ENCODE results near the gene SLC35C1.

The SLC35C1 gene

DNA sequence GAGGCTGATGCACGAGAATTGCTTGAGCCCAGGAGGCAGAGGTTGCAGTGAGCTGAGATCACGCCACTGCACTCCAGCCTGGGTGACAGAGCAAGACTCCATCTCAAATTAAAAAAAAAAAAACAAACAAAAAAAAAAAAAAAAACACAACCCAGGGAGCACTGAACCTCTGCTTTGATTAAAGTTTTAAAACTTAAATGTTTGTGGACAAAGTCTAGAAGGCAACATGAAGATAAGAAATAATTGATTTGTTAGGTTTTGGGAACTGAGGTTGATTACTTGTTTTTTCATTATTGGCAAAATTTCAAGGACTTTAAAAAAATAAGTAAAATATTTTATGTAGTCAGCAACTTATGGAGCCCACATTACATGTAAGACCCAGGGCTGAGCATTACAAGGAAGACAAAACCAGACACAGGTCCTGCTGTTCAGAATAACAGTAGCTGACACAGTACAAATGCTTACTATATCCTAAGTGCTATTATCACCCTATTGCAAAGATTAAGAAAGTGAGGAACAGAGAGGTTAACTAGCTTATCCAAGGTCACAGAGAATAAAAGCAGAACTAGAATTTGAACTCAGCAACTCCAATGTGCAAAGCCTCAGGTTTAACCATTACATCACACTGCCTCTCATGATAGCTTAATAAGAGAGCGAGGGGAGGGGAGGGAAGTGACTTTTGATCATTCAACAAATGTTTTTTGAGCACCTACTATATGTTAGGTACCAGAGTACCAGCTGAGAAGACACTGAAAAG, 40.1 kb downstream of the SLC35C1 start:
- peaks cover 20% of the 10 kb centered on the region for H3K4me1 ChIP-seq (ENCODE audit: control insufficient read depth, insufficient read depth, low read length)
- H3K27me3 ChIP-seq (ENCODE audit: control insufficient read depth, insufficient read depth, low read length) = no peaks in the 10 kb centered on the region
- no peak overlapping the region for H3K4me3 ChIP-seq (ENCODE audit: low read length)
- H3K9me3 ChIP-seq (ENCODE audit: control insufficient read depth, low read length) = no peaks in the 10 kb centered on the region
- H3K9ac ChIP-seq (ENCODE audit: low read length) = no peak overlapping the region
- no peaks in the 10 kb centered on the region for H3K36me3 ChIP-seq (ENCODE audit: control insufficient read depth, insufficient read depth, low read length)

- no peaks in the 10 kb centered on the region for H3K9me3 ChIP-seq (ENCODE audit: control insufficient read depth, low read length)
- H3K36me3 ChIP-seq (ENCODE audit: control insufficient read depth, insufficient read depth, low read length) = no peaks in the 10 kb centered on the region
- H3K9ac ChIP-seq (ENCODE audit: low read length) = peak overlapping the region; percentile 53
- no peak overlapping the region for H3K4me3 ChIP-seq (ENCODE audit: low read length)
- H3K27me3 ChIP-seq (ENCODE audit: control insufficient read depth, insufficient read depth, low read length) = no peaks in the 10 kb centered on the region
- H3K4me1 ChIP-seq (ENCODE audit: control insufficient read depth, insufficient read depth, low read length) = peaks cover 26% of the 10 kb centered on the region
These were observed 41.3 kb downstream of the SLC35C1 start for GRCh38 chr11:45846174-45846675.

DNA sequence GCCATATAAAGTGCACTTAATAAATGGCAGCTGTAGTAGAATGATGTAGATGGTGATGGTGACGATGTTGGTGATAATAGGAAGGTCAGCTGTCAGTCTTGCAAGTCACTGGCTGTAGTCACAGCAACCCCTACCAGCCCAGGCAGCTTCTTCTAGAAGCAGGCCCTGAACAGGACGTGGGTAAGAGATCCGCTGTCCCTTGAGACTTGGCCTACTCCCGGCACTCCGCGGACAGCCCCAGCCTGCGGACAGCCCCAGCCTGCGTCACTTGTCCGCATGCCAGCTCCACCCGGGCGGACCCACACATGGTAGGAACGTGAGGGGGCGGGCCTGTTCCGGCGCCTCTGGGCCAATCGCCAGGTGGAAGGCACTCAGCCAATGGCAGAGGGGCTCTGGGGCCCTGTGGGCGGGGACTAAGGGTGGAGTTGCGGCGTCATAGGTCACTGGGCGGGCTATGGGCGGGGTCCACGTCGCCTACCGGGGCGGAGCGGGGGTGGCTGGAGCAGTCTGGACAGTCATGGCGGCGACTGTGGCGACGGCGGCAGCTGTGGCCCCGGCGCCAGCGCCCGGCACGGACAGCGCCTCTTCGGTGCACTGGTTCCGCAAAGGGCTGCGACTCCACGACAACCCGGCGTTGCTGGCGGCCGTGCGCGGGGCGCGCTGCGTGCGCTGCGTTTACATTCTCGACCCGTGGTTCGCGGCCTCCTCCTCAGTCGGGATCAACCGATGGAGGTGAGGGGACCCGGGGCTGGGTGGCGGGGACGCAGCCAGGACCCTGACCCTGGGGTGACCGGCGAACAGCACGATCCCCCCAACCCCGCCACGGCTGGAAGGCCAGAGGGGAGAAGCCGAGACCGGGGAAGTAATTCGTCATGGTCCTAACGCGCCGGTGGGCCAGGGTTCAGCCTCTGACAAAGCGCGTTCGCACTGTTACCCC, 42.3 kb downstream of the SLC35C1 start, which contains the start of gene CRY2:
TSS of gene CRY2 (plus strand) at position 502 of the 937 bp plus-strand sequence. CDS start at position 518, 16 bp downstream.
- Histone ChIP-seq H3K4me3 (ENCODE audit: low read length) (peak within 1 kb of the TSS; percentile 94), H3K27me3 (ENCODE audit: control insufficient read depth, insufficient read depth, low read length) (no peaks in the 10 kb centered on the region), H3K4me1 (ENCODE audit: control insufficient read depth, insufficient read depth, low read length) (peaks cover 32% of the 10 kb centered on the region), H3K9me3 (ENCODE audit: control insufficient read depth, low read length) (no peaks in the 10 kb centered on the region), H3K36me3 (ENCODE audit: control insufficient read depth, insufficient read depth, low read length) (no peaks in the 10 kb centered on the region), H3K9ac (ENCODE audit: low read length) (peak within 1 kb of the TSS; percentile 90)

DNA sequence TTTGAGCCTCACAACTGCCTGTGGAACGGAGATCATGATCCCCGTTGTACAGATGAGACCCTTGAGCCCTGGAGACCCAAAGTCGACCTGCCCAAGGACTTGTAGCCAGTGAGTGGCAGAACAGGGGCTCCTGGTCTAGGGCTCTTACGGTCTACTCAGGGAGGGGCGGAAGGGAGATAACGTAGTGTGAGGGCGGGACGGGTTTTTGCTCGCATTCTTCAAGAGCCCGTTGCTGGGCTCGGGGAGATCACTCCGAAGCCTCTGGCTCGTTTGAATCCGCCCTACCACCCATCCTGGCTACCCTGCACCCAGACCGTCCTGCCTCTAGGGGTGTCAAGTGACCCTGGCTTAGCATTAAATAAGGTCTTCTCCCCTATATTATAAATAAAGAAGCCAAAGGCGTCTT, 43.0 kb downstream of the SLC35C1 start:
- H3K4me1 ChIP-seq (ENCODE audit: control insufficient read depth, insufficient read depth, low read length) = peaks cover 38% of the 10 kb centered on the region
- H3K36me3 ChIP-seq (ENCODE audit: control insufficient read depth, insufficient read depth, low read length) = no peaks in the 10 kb centered on the region
- no peaks in the 10 kb centered on the region for H3K9me3 ChIP-seq (ENCODE audit: control insufficient read depth, low read length)
- H3K4me3 ChIP-seq (ENCODE audit: low read length) = peak overlapping the region; percentile 94
- peak overlapping the region; percentile 90 for H3K9ac ChIP-seq (ENCODE audit: low read length)
- no peaks in the 10 kb centered on the region for H3K27me3 ChIP-seq (ENCODE audit: control insufficient read depth, insufficient read depth, low read length)

GRCh38 chr11:45848654-45849081, 43.7 kb downstream of the SLC35C1 start:
- Histone ChIP-seq H3K36me3 (ENCODE audit: control insufficient read depth, insufficient read depth, low read length) (no peaks in the 10 kb centered on the region), H3K9me3 (ENCODE audit: control insufficient read depth, low read length) (no peaks in the 10 kb centered on the region), H3K9ac (ENCODE audit: low read length) (peak overlapping the region; percentile 90), H3K4me1 (ENCODE audit: control insufficient read depth, insufficient read depth, low read length) (peaks cover 41% of the 10 kb centered on the region), H3K27me3 (ENCODE audit: control insufficient read depth, insufficient read depth, low read length) (no peaks in the 10 kb centered on the region), H3K4me3 (ENCODE audit: low read length) (peak overlapping the region; percentile 94)

DNA sequence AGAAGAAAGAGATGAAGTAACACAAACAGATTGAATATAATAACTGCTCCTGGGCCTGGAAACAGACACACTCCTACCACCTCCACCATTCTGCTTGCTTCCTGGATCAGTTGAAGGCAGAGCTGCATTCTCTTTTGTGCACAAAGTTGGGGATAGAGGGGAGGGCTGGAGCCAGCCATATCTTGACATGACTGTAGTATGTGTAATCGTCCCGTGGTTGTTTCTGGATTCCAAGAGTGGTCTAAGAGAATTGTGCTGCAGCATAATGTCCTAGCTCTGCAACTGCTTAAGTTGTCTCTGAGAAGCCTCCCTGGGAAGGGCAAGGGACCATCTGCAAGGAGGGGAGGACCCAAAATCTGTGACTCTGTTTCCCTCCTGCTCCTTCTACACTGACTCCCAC, 45.5 kb downstream of the SLC35C1 start:
- Histone ChIP-seq H3K9ac (ENCODE audit: low read length) (no peak overlapping the region), H3K36me3 (ENCODE audit: control insufficient read depth, insufficient read depth, low read length) (no peaks in the 10 kb centered on the region), H3K4me1 (ENCODE audit: control insufficient read depth, insufficient read depth, low read length) (peaks cover 45% of the 10 kb centered on the region), H3K4me3 (ENCODE audit: low read length) (no peak overlapping the region), H3K27me3 (ENCODE audit: control insufficient read depth, insufficient read depth, low read length) (no peaks in the 10 kb centered on the region), H3K9me3 (ENCODE audit: control insufficient read depth, low read length) (no peaks in the 10 kb centered on the region)

GRCh38 chr11:45851228-45851627, 46.3 kb downstream of the SLC35C1 start:
- no peaks in the 10 kb centered on the region for H3K27me3 ChIP-seq (ENCODE audit: control insufficient read depth, insufficient read depth, low read length)
- no peak overlapping the region for H3K9ac ChIP-seq (ENCODE audit: low read length)
- H3K4me3 ChIP-seq (ENCODE audit: low read length) = no peak overlapping the region
- H3K9me3 ChIP-seq (ENCODE audit: control insufficient read depth, low read length) = no peaks in the 10 kb centered on the region
- H3K4me1 ChIP-seq (ENCODE audit: control insufficient read depth, insufficient read depth, low read length) = peaks cover 44% of the 10 kb centered on the region
- no peaks in the 10 kb centered on the region for H3K36me3 ChIP-seq (ENCODE audit: control insufficient read depth, insufficient read depth, low read length)

DNA sequence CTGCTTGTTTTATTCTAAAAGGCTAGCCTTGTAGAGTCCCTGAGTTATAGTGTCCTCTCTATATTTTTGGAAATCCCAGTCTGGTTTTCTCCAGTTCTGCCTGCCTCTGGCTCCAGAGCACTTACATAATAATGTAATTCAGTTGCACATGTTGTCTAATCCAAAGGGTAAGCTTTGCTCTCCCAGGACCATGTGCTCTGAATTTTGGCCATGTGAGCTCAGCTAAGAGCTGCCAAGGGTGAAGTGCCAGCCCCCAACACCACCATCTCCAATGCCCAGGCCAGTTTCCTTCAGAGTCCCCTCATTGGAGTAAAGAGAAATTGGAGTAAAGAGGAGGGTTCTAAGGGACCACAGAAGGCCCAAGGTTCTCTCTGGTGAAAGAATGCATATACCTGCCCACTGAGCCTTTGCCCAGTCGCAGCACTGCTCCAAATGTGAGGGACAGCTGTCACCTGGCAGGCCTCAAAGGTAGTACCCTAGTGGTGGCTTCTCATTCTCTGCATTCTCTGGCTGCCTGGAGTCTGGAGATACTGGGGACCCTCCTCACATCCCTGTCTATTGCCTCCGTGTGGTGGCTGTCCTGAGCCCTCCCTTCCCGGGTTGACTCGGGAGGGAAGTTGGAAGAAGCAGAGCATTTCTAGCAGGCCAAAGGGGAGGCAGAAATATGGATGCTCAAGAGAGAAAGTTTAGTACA, 47.2 kb downstream of the SLC35C1 start:
- Histone ChIP-seq H3K27me3 (ENCODE audit: control insufficient read depth, insufficient read depth, low read length) (no peaks in the 10 kb centered on the region), H3K4me3 (ENCODE audit: low read length) (no peak overlapping the region), H3K9ac (ENCODE audit: low read length) (no peak overlapping the region), H3K4me1 (ENCODE audit: control insufficient read depth, insufficient read depth, low read length) (peaks cover 42% of the 10 kb centered on the region), H3K9me3 (ENCODE audit: control insufficient read depth, low read length) (no peaks in the 10 kb centered on the region), H3K36me3 (ENCODE audit: control insufficient read depth, insufficient read depth, low read length) (no peaks in the 10 kb centered on the region)

- Histone ChIP-seq H3K27me3 (ENCODE audit: control insufficient read depth, insufficient read depth, low read length) (no peaks in the 10 kb centered on the region), H3K9me3 (ENCODE audit: control insufficient read depth, low read length) (no peaks in the 10 kb centered on the region), H3K4me3 (ENCODE audit: low read length) (no peak overlapping the region), H3K4me1 (ENCODE audit: control insufficient read depth, insufficient read depth, low read length) (peaks cover 47% of the 10 kb centered on the region), H3K36me3 (ENCODE audit: control insufficient read depth, insufficient read depth, low read length) (no peaks in the 10 kb centered on the region), H3K9ac (ENCODE audit: low read length) (no peak overlapping the region)
These were observed 47.8 kb downstream of the SLC35C1 start for GRCh38 chr11:45852712-45853101.

- no peaks in the 10 kb centered on the region for H3K27me3 ChIP-seq (ENCODE audit: control insufficient read depth, insufficient read depth, low read length)
- no peak overlapping the region for H3K9ac ChIP-seq (ENCODE audit: low read length)
- H3K4me1 ChIP-seq (ENCODE audit: control insufficient read depth, insufficient read depth, low read length) = peaks cover 51% of the 10 kb centered on the region
These were observed 48.6 kb downstream of the SLC35C1 start for GRCh38 chr11:45853332-45854219.

DNA sequence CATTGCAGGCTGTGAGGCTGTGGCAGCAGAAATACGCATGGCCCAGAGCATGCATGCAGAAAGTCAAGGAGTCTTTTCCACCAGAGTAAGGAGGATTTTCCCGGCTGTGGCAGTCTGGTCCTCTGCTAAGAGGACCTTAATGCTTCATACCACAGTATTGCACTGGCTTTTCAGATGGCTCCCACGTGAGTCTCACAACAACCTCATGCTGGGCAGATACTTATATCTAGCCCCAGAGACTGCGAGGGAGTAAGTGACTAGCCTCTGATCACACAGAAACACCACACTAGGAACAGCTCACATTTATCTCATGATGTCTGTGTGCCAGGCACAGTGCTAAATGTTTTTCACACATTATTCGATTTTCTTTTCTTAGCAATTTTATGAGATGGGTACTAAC, 50.4 kb downstream of the SLC35C1 start:
- peaks cover 5% of the 10 kb centered on the region for H3K36me3 ChIP-seq (ENCODE audit: control insufficient read depth, insufficient read depth, low read length)
- no peak overlapping the region for H3K9ac ChIP-seq (ENCODE audit: low read length)
- no peaks in the 10 kb centered on the region for H3K9me3 ChIP-seq (ENCODE audit: control insufficient read depth, low read length)
- peaks cover 63% of the 10 kb centered on the region for H3K4me1 ChIP-seq (ENCODE audit: control insufficient read depth, insufficient read depth, low read length)
- no peak overlapping the region for H3K4me3 ChIP-seq (ENCODE audit: low read length)
- H3K27me3 ChIP-seq (ENCODE audit: control insufficient read depth, insufficient read depth, low read length) = no peaks in the 10 kb centered on the region

More at GRCh38 chr11:45853332-45854219, 48.6 kb downstream of the SLC35C1 start:
- H3K36me3 ChIP-seq (ENCODE audit: control insufficient read depth, insufficient read depth, low read length) = no peaks in the 10 kb centered on the region
- H3K9me3 ChIP-seq (ENCODE audit: control insufficient read depth, low read length) = no peaks in the 10 kb centered on the region
- H3K4me3 ChIP-seq (ENCODE audit: low read length) = no peak overlapping the region

Data from mucosa of stomach (tissue), 1 donor.